HG03520 (cell line): ENCODE measurements around the gene RGS7.
"Not testable (repeated sequence)": the region's sequence is repeated elsewhere in the genome, so short reads cannot be mapped to it uniquely, and the experiment has no call there.

Experiments used
- ATAC-seq: cut with Tn5 transposase; IDR thresholded peaks from one replicate; pipeline ENCODE4 v1.9.1; 2021; ENCODE audit warnings: mild to moderate bottlenecking, moderate library complexity; ENCODE audit not compliant: unreplicated experiment

Gene RGS7

GRCh38 chr1:241143765-241144442 lies 213.1 kb downstream of the RGS7 start:
- ATAC-seq: no peak

GRCh38 chr1:241142493-241142892 lies 214.5 kb downstream of the RGS7 start:
- no peak for ATAC-seq

- not testable (repeated sequence) for ATAC-seq
Observed at GRCh38 chr1:241141646-241142045, 215.4 kb downstream of the RGS7 start.

GRCh38 chr1:241140670-241141069 lies 216.3 kb downstream of the RGS7 start:
- ATAC-seq: no peak

GRCh38 chr1:241139047-241139446 lies 218.0 kb downstream of the RGS7 start:
- no peak for ATAC-seq

- no peak for ATAC-seq
Observed at GRCh38 chr1:241138248-241138647, 218.8 kb downstream of the RGS7 start.

- ATAC-seq: no peak
Observed at GRCh38 chr1:241136389-241136788, 220.6 kb downstream of the RGS7 start.

GRCh38 chr1:241131636-241132194 lies 225.3 kb downstream of the RGS7 start:
- ATAC-seq: no peak

- no peak for ATAC-seq
Observed at GRCh38 chr1:241130881-241131280, 226.1 kb downstream of the RGS7 start.

- no peak for ATAC-seq
Observed at GRCh38 chr1:241129207-241129960, 227.6 kb downstream of the RGS7 start.

GRCh38 chr1:241125286-241125685 lies 231.7 kb downstream of the RGS7 start:
- no peak for ATAC-seq

GRCh38 chr1:241118049-241118448 lies 239.0 kb downstream of the RGS7 start:
- no peak for ATAC-seq

- ATAC-seq: no peak
Observed at GRCh38 chr1:241115784-241116183, 241.2 kb downstream of the RGS7 start.

- ATAC-seq: no peak
Observed at GRCh38 chr1:241114699-241115233, 242.2 kb downstream of the RGS7 start.

- no peak for ATAC-seq
Observed at GRCh38 chr1:241113557-241113956, 243.4 kb downstream of the RGS7 start.

GRCh38 chr1:241109039-241109438 lies 248.0 kb downstream of the RGS7 start:
- ATAC-seq: no peak

- ATAC-seq: no peak
Observed at GRCh38 chr1:241105147-241105546, 251.9 kb downstream of the RGS7 start.

- ATAC-seq: no peak
Observed at GRCh38 chr1:241102664-241103063, 254.3 kb downstream of the RGS7 start.

- no peak for ATAC-seq
Observed at GRCh38 chr1:241101622-241102021, 255.4 kb downstream of the RGS7 start.

GRCh38 chr1:241097479-241097878 lies 259.5 kb downstream of the RGS7 start:
- ATAC-seq: no peak

GRCh38 chr1:241096982-241097381 lies 260.0 kb downstream of the RGS7 start:
- no peak for ATAC-seq

- no peak for ATAC-seq
Observed at GRCh38 chr1:241095847-241096246, 261.2 kb downstream of the RGS7 start.
